LNCAP (cell line): ENCODE data around the gene TJP1.

Experiments
- CTCF ChIP-seq: fragments of 450-650 bp; IDR thresholded peaks from 2 replicates; pipeline ENCODE4 v1.5.1; 2017; ENCODE audit warnings: mild to moderate bottlenecking

Gene TJP1

GRCh38 chr15:29740692-29741311 is 81.5 kb downstream of the TJP1 start:
- TF ChIP-seq CTCF: peak; percentile 57

GRCh38 chr15:29736744-29737020 is 85.6 kb downstream of the TJP1 start:
- TF ChIP-seq CTCF: no peak

- no peak for TF ChIP-seq CTCF
Observed at GRCh38 chr15:29736012-29736743, 86.1 kb downstream of the TJP1 start.

GRCh38 chr15:29734917-29735572 is 87.2 kb downstream of the TJP1 start:
- TF ChIP-seq CTCF: no peak

GRCh38 chr15:29731865-29732264 is 90.4 kb downstream of the TJP1 start:
- no peak for TF ChIP-seq CTCF

- TF ChIP-seq CTCF: no peak
Observed at GRCh38 chr15:29728418-29728817, 93.8 kb downstream of the TJP1 start.

- no peak for TF ChIP-seq CTCF
Observed at GRCh38 chr15:29727871-29728270, 94.4 kb downstream of the TJP1 start.
